Right lobe of liver (tissue), 4 donors: ENCODE data around the gene CELSR3.

Experiments used
- CTCF ChIP-seq, 4 donors: fragments of 200-600 bp in 3 of 4; fragments of 450-650 bp in 1 of 4; IDR thresholded peaks; one replicate each; pipeline versions ENCODE4 v1.5.1 to v1.8.0; 2016 to 2022; ENCODE audit warnings: antibody characterized with exemption in 4 of 4, mild to moderate bottlenecking in 2 of 4
- POLR2A ChIP-seq: fragments of 450-650 bp; IDR thresholded peaks from one replicate; pipeline ENCODE4 v1.6.1; 2017; ENCODE audit warnings: antibody characterized with exemption, mild to moderate bottlenecking
- donor health status: DM: no; HTN: no; CAD: no.
- donor health status: DM: no; HTN: no; CAD: no.
- donor health status: DM: no; HTN: yes; CAD: no.

- TF ChIP-seq CTCF (IDR thresholded peaks at IDR 0.05) (no peak), POLR2A (no peak)
Measured at GRCh38 chr3:48689384-48689783, 26.7 kb upstream of the CELSR3 start.
